Heart left ventricle (tissue), 13 donors: ENCODE data around the gene POTEI.
"Not testable (repeated sequence)": the region's sequence is repeated elsewhere in the genome, so short reads cannot be mapped to it uniquely, and the experiment has no call there.

ENCODE experiments used
- CTCF ChIP-seq, 12 donors: fragments of 200-600 bp; sonication (generic) in 4 of 12; IDR thresholded peaks; one replicate each; pipeline versions ENCODE4 v1.5.0 to v1.8.0; 2018 to 2022; ENCODE audit warnings: antibody characterized with exemption in 12 of 12, mild to moderate bottlenecking in 5 of 12
- POLR2A ChIP-seq, 2 donors: fragments of 450-650 bp; IDR thresholded peaks; one replicate each; pipeline ENCODE4 v1.6.1; 2017; ENCODE audit warnings: antibody characterized with exemption in 2 of 2, mild to moderate bottlenecking in 2 of 2, moderate library complexity in 2 of 2
- donor health status: ischemic (EF 13 %, LVEDD 7.1; RV severe dilation, severe dysfunction).
- donor health status: DM: no; HTN: yes; CAD: no.
- donor health status: DM: no; HTN: no; CAD: no.
- donor health status: ischemic (EF 25% LVEDD 6.9; RV normal size, moderate dysfunction).
- donor health status: ischemic (EF 25% LVEDD 5.7; RV mildly dilated, moderate dysfunction).
- donor health status: ischemic (EF 35%, LVEDD 5.7; RV mildly dilated, moderate dysfunction).
- donor health status: nonischemic (EF 11% LVEDD 7.7; RV severe dilation, severe dysfunction).
- donor health status: DM: yes; HTN: yes; CAD: no.
- donor health status: PGD.
- donor health status: ischemic (EF 29% LVEDD 5.4; RV normal size, mild dysfunction).
- donor health status: nonischemic (EF 23%, LVEDD 6.1; RV moderate dilation, normal function).

GRCh38 chr2:130531225-130531624 lies 22.1 kb upstream of the POTEI start:
- not testable (repeated sequence) for TF ChIP-seq CTCF, POLR2A (IDR thresholded peaks at IDR 0.05)
